IPS DF 6.9 (cell line): ENCODE results near the gene NTM.

Experiments used
- DNase-seq: peaks from one replicate; pipeline ENCODE4 v3.0.0-alpha.2; 2013; ENCODE audit warnings: low read depth, low spot score
- H3K27ac ChIP-seq: one replicate; pipeline ENCODE4 v1.5.1; 2013; ENCODE audit warnings: low read length, control low read depth
- H3K27me3 ChIP-seq: 2 replicates; pipeline ENCODE4 v1.6.1; 2013; ENCODE audit warnings: mild to moderate bottlenecking, low read length; ENCODE audit not compliant: control insufficient read depth, insufficient read depth
- H3K36me3 ChIP-seq: 2 replicates; pipeline ENCODE4 v1.6.1; 2013; ENCODE audit warnings: low read length; ENCODE audit not compliant: control insufficient read depth, insufficient read depth
- H3K4me1 ChIP-seq: 2 replicates; pipeline ENCODE4 v1.6.1; 2013; ENCODE audit warnings: low read length; ENCODE audit not compliant: control insufficient read depth, insufficient read depth
- H3K4me3 ChIP-seq: 2 replicates; pipeline ENCODE4 v1.5.1; 2013; ENCODE audit warnings: mild to moderate bottlenecking, low read length
- H3K9me3 ChIP-seq: 2 replicates; pipeline ENCODE4 v1.6.1; 2013; ENCODE audit warnings: low read length, inconsistent platforms; ENCODE audit not compliant: control insufficient read depth, insufficient read depth
- WGBS: extraction: QIAGEN DNeasy Blood & Tissue Kit; methylation state at CpG from one replicate; pipeline ENCODE4 v1.1.7; 2013; ENCODE audit warnings: mixed read lengths, missing lambda C conversion rate; ENCODE audit not compliant: insufficient read length, insufficient coverage; 5-methylcytosine and 5-hydroxymethylcytosine counted together

Gene NTM

GRCh38 chr11:131823772-131824171, 453.4 kb downstream of the NTM start:
- no peak overlapping the region for H3K4me3 ChIP-seq

GRCh38 chr11:131824771-131825170, 454.4 kb downstream of the NTM start:
- Histone ChIP-seq H3K4me1 (no peaks in the 10 kb centered on the region), H3K27me3 (no peaks in the 10 kb centered on the region), H3K27ac (no peak overlapping the region), H3K4me3 (no peak overlapping the region), H3K9me3 (no peaks in the 10 kb centered on the region; the same call in 1 of the 2 replicates), H3K36me3 (no peaks in the 10 kb centered on the region)
- no peak for DNase-seq
- WGBS = no CpG with 5 or more reads among the region's 3 CpGs

More at GRCh38 chr11:131823772-131824171, 453.4 kb downstream of the NTM start:
- Histone ChIP-seq H3K27me3 (no peaks in the 10 kb centered on the region), H3K9me3 (no peaks in the 10 kb centered on the region; the same call in 1 of the 2 replicates), H3K27ac (no peak overlapping the region), H3K36me3 (no peaks in the 10 kb centered on the region), H3K4me1 (no peaks in the 10 kb centered on the region)
- no peak for DNase-seq
- WGBS = no CpG with 5 or more reads among the region's 2 CpGs

GRCh38 chr11:131827430-131827829, 457.0 kb downstream of the NTM start:
- no peaks in the 10 kb centered on the region for H3K27me3 ChIP-seq
- H3K9me3 ChIP-seq = no peaks in the 10 kb centered on the region; the same call in 1 of the 2 replicates
- H3K4me3 ChIP-seq = no peak overlapping the region
- no peaks in the 10 kb centered on the region for H3K4me1 ChIP-seq
- no peaks in the 10 kb centered on the region for H3K36me3 ChIP-seq
- WGBS = no CpG with 5 or more reads among the region's 1 CpG
- no peak for DNase-seq
- H3K27ac ChIP-seq = no peak overlapping the region

- no CpG with 5 or more reads among the region's 1 CpG for WGBS
- Histone ChIP-seq H3K4me3 (no peak overlapping the region), H3K27me3 (no peaks in the 10 kb centered on the region), H3K36me3 (no peaks in the 10 kb centered on the region), H3K27ac (no peak overlapping the region), H3K4me1 (no peaks in the 10 kb centered on the region), H3K9me3 (no peaks in the 10 kb centered on the region; the same call in 1 of the 2 replicates)
- DNase-seq = no peak
Measured at GRCh38 chr11:131829725-131830124, 459.3 kb downstream of the NTM start.

- DNase-seq = no peak
- Histone ChIP-seq H3K4me3 (no peak overlapping the region), H3K9me3 (no peaks in the 10 kb centered on the region; the same call in 1 of the 2 replicates), H3K36me3 (no peaks in the 10 kb centered on the region), H3K27ac (no peak overlapping the region), H3K27me3 (no peaks in the 10 kb centered on the region), H3K4me1 (no peaks in the 10 kb centered on the region)
- WGBS = no CpG with 5 or more reads among the region's 4 CpGs
Measured at GRCh38 chr11:131832079-131832478, 461.7 kb downstream of the NTM start.

- no peak overlapping the region for H3K4me3 ChIP-seq
- no peaks in the 10 kb centered on the region for H3K27me3 ChIP-seq
- peaks cover 1% of the 10 kb centered on the region; the same call in 1 of the 2 replicates for H3K4me1 ChIP-seq
- no CpG with 5 or more reads among the region's 2 CpGs for WGBS
- DNase-seq = no peak
- no peak overlapping the region for H3K27ac ChIP-seq
- H3K9me3 ChIP-seq = no peaks in the 10 kb centered on the region
- no peaks in the 10 kb centered on the region for H3K36me3 ChIP-seq
Measured at GRCh38 chr11:131833366-131833765, 463.0 kb downstream of the NTM start.

GRCh38 chr11:131837562-131837961, 467.1 kb downstream of the NTM start:
- no CpG with 5 or more reads among the region's 14 CpGs for WGBS

GRCh38 chr11:131838016-131838415, 467.6 kb downstream of the NTM start:
- no peak for DNase-seq
- no peaks in the 10 kb centered on the region; the same call in 1 of the 2 replicates for H3K9me3 ChIP-seq
- WGBS = no CpG with 5 or more reads among the region's 12 CpGs
- peaks cover 1% of the 10 kb centered on the region; the same call in 1 of the 2 replicates for H3K4me1 ChIP-seq
- no peak overlapping the region for H3K27ac ChIP-seq
- no peak overlapping the region for H3K4me3 ChIP-seq
- no peaks in the 10 kb centered on the region for H3K27me3 ChIP-seq
- no peaks in the 10 kb centered on the region for H3K36me3 ChIP-seq

More at GRCh38 chr11:131837562-131837961, 467.1 kb downstream of the NTM start:
- Histone ChIP-seq H3K36me3 (no peaks in the 10 kb centered on the region), H3K27me3 (no peaks in the 10 kb centered on the region), H3K4me3 (no peak overlapping the region), H3K9me3 (no peaks in the 10 kb centered on the region; the same call in 1 of the 2 replicates), H3K27ac (no peak overlapping the region), H3K4me1 (peaks cover 1% of the 10 kb centered on the region; the same call in 1 of the 2 replicates)
- no peak for DNase-seq

GRCh38 chr11:131839326-131839725, 468.9 kb downstream of the NTM start:
- Histone ChIP-seq H3K27ac (no peak overlapping the region), H3K27me3 (no peaks in the 10 kb centered on the region), H3K4me3 (no peak overlapping the region), H3K9me3 (no peaks in the 10 kb centered on the region; the same call in 1 of the 2 replicates), H3K36me3 (no peaks in the 10 kb centered on the region), H3K4me1 (peaks cover 1% of the 10 kb centered on the region; the same call in 1 of the 2 replicates)
- no peak for DNase-seq
- WGBS = no CpG with 5 or more reads among the region's 2 CpGs

- H3K27me3 ChIP-seq = no peaks in the 10 kb centered on the region
- WGBS = no CpG with 5 or more reads among the region's 3 CpGs
- no peak overlapping the region for H3K27ac ChIP-seq
- H3K36me3 ChIP-seq = no peaks in the 10 kb centered on the region
- peaks cover 1% of the 10 kb centered on the region; the same call in 1 of the 2 replicates for H3K4me1 ChIP-seq
- DNase-seq = no peak
- no peaks in the 10 kb centered on the region; the same call in 1 of the 2 replicates for H3K9me3 ChIP-seq
- no peak overlapping the region for H3K4me3 ChIP-seq
Measured at GRCh38 chr11:131840545-131840944, 470.1 kb downstream of the NTM start.

- Histone ChIP-seq H3K27ac (no peak overlapping the region), H3K9me3 (no peaks in the 10 kb centered on the region; the same call in 1 of the 2 replicates), H3K4me1 (peaks cover 1% of the 10 kb centered on the region; the same call in 1 of the 2 replicates), H3K27me3 (no peaks in the 10 kb centered on the region), H3K4me3 (no peak overlapping the region), H3K36me3 (no peaks in the 10 kb centered on the region)
- no CpG with 5 or more reads among the region's 1 CpG for WGBS
- DNase-seq = no peak
Measured at GRCh38 chr11:131841028-131841427, 470.6 kb downstream of the NTM start.
